Astrocyte (in vitro differentiated cells and primary cell): ENCODE data around the gene WRAP53. TPM values are rescaled to one million over a fixed set of nuclear protein-coding genes. Genes with fewer than 3 reads are reported as not detected.
A peak's percentile ranks its signal among the peaks of the same experiment; 100 is the strongest.

Source experiments
- DNase-seq: peaks from one replicate; pipeline ENCODE4 v3.0.0-alpha.2; 2010; ENCODE audit warnings: low read depth
- FAIRE-seq: peaks from 2 replicates; lab custom pipeline; 2011; peaks lifted over from hg19 to GRCh38; lab: Jason Lieb, UNC
- H2AFZ ChIP-seq: 2 replicates; pipeline ENCODE4 v1.6.0; 2012; ENCODE audit warnings: low read depth, low read length, inconsistent platforms
- H3K27ac ChIP-seq: 2 replicates; pipeline ENCODE4 v1.5.1; 2011; ENCODE audit warnings: low read depth, low read length, inconsistent platforms
- H3K27me3 ChIP-seq: 2 replicates; pipeline ENCODE4 v1.6.0; 2011; ENCODE audit warnings: low read length, inconsistent platforms; ENCODE audit not compliant: insufficient read depth
- H3K36me3 ChIP-seq: 2 replicates; pipeline ENCODE4 v1.5.1; 2011; ENCODE audit warnings: low read length, inconsistent platforms; ENCODE audit not compliant: insufficient read depth
- H3K4me1 ChIP-seq: 2 replicates; pipeline ENCODE4 v1.5.1; 2011; ENCODE audit warnings: low read length, inconsistent platforms; ENCODE audit not compliant: insufficient read depth
- H3K4me2 ChIP-seq: 2 replicates; pipeline ENCODE4 v1.6.0; 2012; ENCODE audit warnings: low read length, inconsistent platforms
- H3K4me3 ChIP-seq: 2 replicates; pipeline ENCODE4 v1.5.1; 2011; ENCODE audit warnings: low read depth, mild to moderate bottlenecking, low read length, inconsistent platforms; ENCODE audit not compliant: insufficient read depth
- H3K79me2 ChIP-seq: 2 replicates; pipeline ENCODE4 v1.6.0; 2012; ENCODE audit warnings: mild to moderate bottlenecking, low read length, inconsistent platforms; ENCODE audit not compliant: insufficient read depth
- H3K9ac ChIP-seq: 2 replicates; pipeline ENCODE4 v1.6.0; 2012; ENCODE audit warnings: mild to moderate bottlenecking, low read length, inconsistent platforms
- H3K9me3 ChIP-seq: 2 replicates; pipeline ENCODE4 v1.5.1; 2012; ENCODE audit warnings: low read depth, mild to moderate bottlenecking, low read length, inconsistent platforms; ENCODE audit not compliant: insufficient read depth
- H4K20me1 ChIP-seq: 2 replicates; pipeline ENCODE4 v1.6.0; 2012; ENCODE audit warnings: low read length, inconsistent platforms; ENCODE audit not compliant: insufficient read depth
- H3K27ac Mint-ChIP-seq: one replicate; pipeline ENCODE4 v1.8.0; 2021; ENCODE audit warnings: mild to moderate bottlenecking, mixed read lengths; ENCODE audit not compliant: unreplicated experiment
- H3K27me3 Mint-ChIP-seq: one replicate; pipeline ENCODE4 v1.8.0; 2021; ENCODE audit warnings: low read depth, mixed read lengths; ENCODE audit not compliant: unreplicated experiment
- H3K36me3 Mint-ChIP-seq: one replicate; pipeline ENCODE4 v1.8.0; 2021; ENCODE audit warnings: low read depth, mixed read lengths; ENCODE audit not compliant: unreplicated experiment
- H3K4me1 Mint-ChIP-seq: one replicate; pipeline ENCODE4 v1.8.0; 2021; ENCODE audit warnings: low read depth, mixed read lengths; ENCODE audit not compliant: unreplicated experiment
- H3K4me3 Mint-ChIP-seq: one replicate; pipeline ENCODE4 v1.8.0; 2021; ENCODE audit warnings: mild to moderate bottlenecking, moderate library complexity, mixed read lengths; ENCODE audit not compliant: unreplicated experiment
- H3K9me3 Mint-ChIP-seq: one replicate; pipeline ENCODE4 v1.8.0; 2021; ENCODE audit warnings: mild to moderate bottlenecking, mixed read lengths; ENCODE audit not compliant: unreplicated experiment
- EZH2 ChIP-seq: IDR thresholded peaks from 2 replicates; pipeline ENCODE4 v1.6.1; 2012; ENCODE audit warnings: mild to moderate bottlenecking, low read length, inconsistent platforms; ENCODE audit not compliant: insufficient read depth
- total RNA-seq: library from RNA; stranded (reverse); gene quantifications from 2 replicates; pipeline ENCODE4 v1.2.1, GENCODE V29; 2021
- TF ChIP-seq, protein P1 (sequence below): IDR thresholded peaks from 2 replicates; pipeline ENCODE4 v1.5.1; 2011; ENCODE audit warnings: low read depth, mild to moderate bottlenecking, inconsistent platforms, low read length, moderate library complexity; ENCODE audit not compliant: insufficient read depth

The WRAP53 gene
- total RNA-seq, 1 donor from 2014 or later = 15.1 TPM

DNA sequence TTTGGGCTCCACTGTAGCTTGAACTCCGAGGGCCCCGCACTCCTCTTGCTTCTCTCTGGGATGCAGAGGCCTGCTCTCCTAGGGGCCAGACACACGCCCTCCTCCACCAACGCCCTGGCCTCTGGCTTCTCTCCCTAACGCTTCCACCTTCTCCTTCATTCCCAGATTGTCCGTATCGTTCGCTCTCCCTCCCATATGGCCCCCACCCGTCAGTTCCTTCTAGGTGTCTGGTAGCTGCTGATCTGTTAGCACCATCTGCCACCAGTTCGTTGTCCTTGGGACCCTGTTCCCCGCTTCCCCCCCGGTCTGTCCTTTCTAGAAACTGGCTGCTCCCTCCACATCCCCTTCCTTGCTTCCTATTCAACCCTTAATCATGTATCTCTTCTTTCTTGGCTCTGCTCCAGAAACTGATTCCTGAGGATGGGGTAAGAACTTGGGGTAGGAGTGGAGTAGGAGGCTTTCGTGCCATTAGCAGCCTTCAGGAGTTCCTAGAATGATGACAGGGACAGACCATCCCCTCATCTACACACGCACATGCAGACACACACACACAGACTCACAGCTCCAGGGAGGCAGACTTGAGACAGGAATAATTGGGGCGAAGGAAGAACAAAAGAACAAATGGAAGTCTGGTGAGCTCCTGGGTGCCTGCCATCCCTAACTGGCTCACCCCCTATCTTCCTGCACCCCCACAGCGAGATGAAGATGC lies 33.3 kb upstream of the WRAP53 start:
- H4K20me1 ChIP-seq = no peaks in the 10 kb centered on the region
- H3K79me2 ChIP-seq = no peaks in the 10 kb centered on the region
- Mint-ChIP-seq H3K27me3 (peaks cover 31% of the 10 kb centered on the region), H3K4me3 (peak overlapping the region; percentile 8), H3K9me3 (peaks cover 4% of the 10 kb centered on the region), H3K27ac (no peak overlapping the region), H3K36me3 (peaks cover 2% of the 10 kb centered on the region), H3K4me1 (peaks cover 12% of the 10 kb centered on the region)
- H3K9ac ChIP-seq = no peak overlapping the region
- H3K4me2 ChIP-seq = no peak overlapping the region
- no peak for FAIRE-seq
- no peak for TF ChIP-seq EZH2
- TF ChIP-seq, protein P1, sequence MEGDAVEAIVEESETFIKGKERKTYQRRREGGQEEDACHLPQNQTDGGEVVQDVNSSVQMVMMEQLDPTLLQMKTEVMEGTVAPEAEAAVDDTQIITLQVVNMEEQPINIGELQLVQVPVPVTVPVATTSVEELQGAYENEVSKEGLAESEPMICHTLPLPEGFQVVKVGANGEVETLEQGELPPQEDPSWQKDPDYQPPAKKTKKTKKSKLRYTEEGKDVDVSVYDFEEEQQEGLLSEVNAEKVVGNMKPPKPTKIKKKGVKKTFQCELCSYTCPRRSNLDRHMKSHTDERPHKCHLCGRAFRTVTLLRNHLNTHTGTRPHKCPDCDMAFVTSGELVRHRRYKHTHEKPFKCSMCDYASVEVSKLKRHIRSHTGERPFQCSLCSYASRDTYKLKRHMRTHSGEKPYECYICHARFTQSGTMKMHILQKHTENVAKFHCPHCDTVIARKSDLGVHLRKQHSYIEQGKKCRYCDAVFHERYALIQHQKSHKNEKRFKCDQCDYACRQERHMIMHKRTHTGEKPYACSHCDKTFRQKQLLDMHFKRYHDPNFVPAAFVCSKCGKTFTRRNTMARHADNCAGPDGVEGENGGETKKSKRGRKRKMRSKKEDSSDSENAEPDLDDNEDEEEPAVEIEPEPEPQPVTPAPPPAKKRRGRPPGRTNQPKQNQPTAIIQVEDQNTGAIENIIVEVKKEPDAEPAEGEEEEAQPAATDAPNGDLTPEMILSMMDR = no peak
- no peak overlapping the region for H2AFZ ChIP-seq
- H3K4me1 ChIP-seq = peaks cover 8% of the 10 kb centered on the region
- H3K9me3 ChIP-seq = no peaks in the 10 kb centered on the region
- no peak overlapping the region for H3K27ac ChIP-seq
- H3K36me3 ChIP-seq = no peaks in the 10 kb centered on the region
- DNase-seq = peak; percentile 7
- H3K27me3 ChIP-seq = peaks cover 40% of the 10 kb centered on the region
- H3K4me3 ChIP-seq = no peak overlapping the region

DNA sequence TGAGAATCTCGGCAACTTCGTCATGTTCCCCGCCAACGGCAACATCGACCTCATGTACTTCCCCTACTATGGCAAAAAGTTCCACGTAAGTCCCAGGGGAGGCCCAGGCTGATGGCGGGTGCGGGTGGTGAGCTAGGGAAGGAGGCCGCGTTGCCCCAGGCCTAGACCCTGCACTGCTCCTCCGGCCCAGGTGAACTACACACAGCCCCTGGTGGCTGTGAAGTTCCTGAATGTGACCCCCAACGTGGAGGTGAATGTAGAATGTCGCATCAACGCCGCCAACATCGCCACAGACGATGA lies 32.8 kb upstream of the WRAP53 start:
- H3K27me3 Mint-ChIP-seq = peaks cover 26% of the 10 kb centered on the region
- H3K36me3 ChIP-seq = no peaks in the 10 kb centered on the region
- no peak overlapping the region for H3K4me3 Mint-ChIP-seq
- no peak overlapping the region for H3K4me3 ChIP-seq
- H3K4me1 ChIP-seq = peaks cover 4% of the 10 kb centered on the region
- H3K27ac Mint-ChIP-seq = no peak overlapping the region
- peaks cover 12% of the 10 kb centered on the region for H3K4me1 Mint-ChIP-seq
- no peak overlapping the region for H3K27ac ChIP-seq
- no peaks in the 10 kb centered on the region for H3K79me2 ChIP-seq
- no peak for DNase-seq
- H2AFZ ChIP-seq = no peak overlapping the region
- peaks cover 36% of the 10 kb centered on the region for H3K27me3 ChIP-seq
- peaks cover 2% of the 10 kb centered on the region for H3K36me3 Mint-ChIP-seq
- no peaks in the 10 kb centered on the region for H3K9me3 ChIP-seq
- H4K20me1 ChIP-seq = no peaks in the 10 kb centered on the region
- peaks cover 4% of the 10 kb centered on the region for H3K9me3 Mint-ChIP-seq
- no peak for TF ChIP-seq EZH2
- TF ChIP-seq, protein P1 = no peak
- H3K4me2 ChIP-seq = no peak overlapping the region
- H3K9ac ChIP-seq = no peak overlapping the region
- FAIRE-seq = no peak

DNA sequence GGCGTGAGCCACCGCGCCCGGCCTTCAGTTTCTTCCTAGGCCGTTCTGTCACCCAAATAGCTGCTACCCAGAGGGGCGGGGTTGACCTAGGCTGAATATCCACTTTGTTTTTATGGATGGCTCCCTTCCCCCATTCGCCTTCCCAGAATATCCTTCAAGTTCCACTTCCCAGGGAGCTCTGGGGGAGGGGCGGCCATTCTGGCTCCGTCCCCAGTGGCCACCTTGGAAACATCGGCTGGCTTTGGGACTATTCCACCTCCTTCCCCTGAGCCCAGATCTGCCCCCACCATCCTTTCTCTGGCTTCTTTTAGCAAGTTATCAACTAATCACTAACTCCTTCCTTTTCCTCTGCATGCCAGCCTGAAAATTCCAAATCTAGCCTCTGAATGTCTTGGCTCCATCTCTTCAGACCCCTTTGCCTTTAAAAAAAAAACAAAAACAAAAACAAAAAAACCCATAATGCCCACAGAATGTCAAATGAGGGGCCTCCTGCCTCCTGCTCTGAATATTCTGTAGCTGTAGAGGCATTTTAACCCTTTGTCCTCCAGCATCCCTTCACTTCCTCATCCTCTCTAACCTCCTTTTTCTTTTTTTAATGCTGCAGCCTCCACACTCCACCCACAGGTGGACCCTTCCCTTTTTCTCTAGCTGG lies 31.2 kb upstream of the WRAP53 start:
- Histone ChIP-seq H3K9me3 (no peaks in the 10 kb centered on the region), H3K4me2 (peak overlapping the region; percentile 22), H3K27me3 (peaks cover 24% of the 10 kb centered on the region), H4K20me1 (no peaks in the 10 kb centered on the region), H3K27ac (no peak overlapping the region), H3K4me3 (no peak overlapping the region), H2AFZ (no peak overlapping the region), H3K36me3 (no peaks in the 10 kb centered on the region), H3K4me1 (no peaks in the 10 kb centered on the region), H3K9ac (no peak overlapping the region), H3K79me2 (no peaks in the 10 kb centered on the region)
- DNase-seq (no peak), FAIRE-seq (no peak)
- Mint-ChIP-seq H3K36me3 (peaks cover 2% of the 10 kb centered on the region), H3K27me3 (peaks cover 17% of the 10 kb centered on the region), H3K4me3 (peak overlapping the region; percentile 69), H3K27ac (peak overlapping the region; percentile 63), H3K9me3 (peaks cover 4% of the 10 kb centered on the region), H3K4me1 (peaks cover 12% of the 10 kb centered on the region)
- TF ChIP-seq, protein P1 = no peak
- no peak for TF ChIP-seq EZH2
